A549 (cell line): ENCODE data around the gene PIP4K2A.

Source experiments
- BHLHE40 ChIP-seq: IDR thresholded peaks from 2 replicates; pipeline ENCODE4 v1.6.1; 2012; ENCODE audit warnings: low read depth, low read length, inconsistent platforms
- CBX8 ChIP-seq: fragments of 200-600 bp; sonication (generic); IDR thresholded peaks from 2 replicates; pipeline ENCODE4 v1.6.1; 2016
- MAFK ChIP-seq: fragments of 450-650 bp; IDR thresholded peaks from 2 replicates; pipeline ENCODE4 v1.6.1; 2014; ENCODE audit not compliant: partially characterized antibody
- PBX3 ChIP-seq: IDR thresholded peaks from 2 replicates; pipeline ENCODE4 v1.6.1; 2012
- POLR2A ChIP-seq: IDR thresholded peaks from 2 replicates; pipeline ENCODE4 v1.6.1; 2012; ENCODE audit warnings: mild to moderate bottlenecking, low read length
- RFX5 ChIP-seq: fragments of 450-650 bp; IDR thresholded peaks from 2 replicates; pipeline ENCODE4 v1.7.1; 2014; ENCODE audit warnings: antibody characterized with exemption, mild to moderate bottlenecking, moderate library complexity
- TFCP2L1 ChIP-seq: fragments of 250-450 bp; sonication (Bioruptor Pico); IDR thresholded peaks from 2 replicates; pipeline ENCODE4 v1.5.0; 2021; ENCODE audit warnings: mild to moderate bottlenecking
- TF ChIP-seq, protein P1 (sequence below): fragments of >200 bp; sonication (Bioruptor Twin); formaldehyde crosslinking; IDR thresholded peaks from 3 replicates; pipeline ENCODE4 v1.5.1; 2016

DNA sequence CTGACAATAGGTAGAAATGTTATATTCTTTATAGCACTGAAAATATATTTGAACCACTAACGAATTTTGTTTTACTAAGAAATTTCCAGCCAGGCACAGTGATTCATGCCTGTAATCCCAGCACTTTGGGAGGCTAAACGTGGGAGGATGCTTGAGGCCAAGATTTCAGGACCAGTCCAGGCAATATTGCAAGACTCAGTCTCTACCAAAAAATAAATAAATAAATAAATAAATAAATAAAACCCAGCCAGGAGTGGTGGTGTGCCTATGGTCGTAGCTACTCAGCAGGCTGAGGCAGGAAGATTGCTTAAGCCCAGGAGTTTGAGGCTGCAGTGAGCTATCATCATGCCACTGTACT, 39.8 kb downstream of the PIP4K2A start:
- TF ChIP-seq, protein P1, sequence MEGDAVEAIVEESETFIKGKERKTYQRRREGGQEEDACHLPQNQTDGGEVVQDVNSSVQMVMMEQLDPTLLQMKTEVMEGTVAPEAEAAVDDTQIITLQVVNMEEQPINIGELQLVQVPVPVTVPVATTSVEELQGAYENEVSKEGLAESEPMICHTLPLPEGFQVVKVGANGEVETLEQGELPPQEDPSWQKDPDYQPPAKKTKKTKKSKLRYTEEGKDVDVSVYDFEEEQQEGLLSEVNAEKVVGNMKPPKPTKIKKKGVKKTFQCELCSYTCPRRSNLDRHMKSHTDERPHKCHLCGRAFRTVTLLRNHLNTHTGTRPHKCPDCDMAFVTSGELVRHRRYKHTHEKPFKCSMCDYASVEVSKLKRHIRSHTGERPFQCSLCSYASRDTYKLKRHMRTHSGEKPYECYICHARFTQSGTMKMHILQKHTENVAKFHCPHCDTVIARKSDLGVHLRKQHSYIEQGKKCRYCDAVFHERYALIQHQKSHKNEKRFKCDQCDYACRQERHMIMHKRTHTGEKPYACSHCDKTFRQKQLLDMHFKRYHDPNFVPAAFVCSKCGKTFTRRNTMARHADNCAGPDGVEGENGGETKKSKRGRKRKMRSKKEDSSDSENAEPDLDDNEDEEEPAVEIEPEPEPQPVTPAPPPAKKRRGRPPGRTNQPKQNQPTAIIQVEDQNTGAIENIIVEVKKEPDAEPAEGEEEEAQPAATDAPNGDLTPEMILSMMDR, result no peak
- TF ChIP-seq RFX5, result no peak
- TF ChIP-seq POLR2A, result no peak
- no peak for TF ChIP-seq MAFK
- no peak for TF ChIP-seq CBX8
- TF ChIP-seq BHLHE40, result no peak
- TF ChIP-seq TFCP2L1 (CRISPR knock-in tag), result no peak
- TF ChIP-seq PBX3, result no peak
